C4-2B (cell line): Measurements from ENCODE around the gene KDM6A.
A peak's percentile ranks its signal among the peaks of the same experiment; 100 is the strongest.

Experiments
- H3K27ac ChIP-seq: fragments of 450-650 bp; 2 replicates; pipeline ENCODE4 v1.5.1; 2017
- ZFX ChIP-seq: fragments of 450-650 bp; IDR thresholded peaks from 2 replicates; pipeline ENCODE4 v1.6.1; 2017
- TF ChIP-seq, protein P1 (sequence below): fragments of 450-650 bp; conservative IDR thresholded peaks from 2 replicates; pipeline ENCODE4 v1.5.1; 2017; ENCODE audit warnings: mild to moderate bottlenecking

The KDM6A gene

DNA sequence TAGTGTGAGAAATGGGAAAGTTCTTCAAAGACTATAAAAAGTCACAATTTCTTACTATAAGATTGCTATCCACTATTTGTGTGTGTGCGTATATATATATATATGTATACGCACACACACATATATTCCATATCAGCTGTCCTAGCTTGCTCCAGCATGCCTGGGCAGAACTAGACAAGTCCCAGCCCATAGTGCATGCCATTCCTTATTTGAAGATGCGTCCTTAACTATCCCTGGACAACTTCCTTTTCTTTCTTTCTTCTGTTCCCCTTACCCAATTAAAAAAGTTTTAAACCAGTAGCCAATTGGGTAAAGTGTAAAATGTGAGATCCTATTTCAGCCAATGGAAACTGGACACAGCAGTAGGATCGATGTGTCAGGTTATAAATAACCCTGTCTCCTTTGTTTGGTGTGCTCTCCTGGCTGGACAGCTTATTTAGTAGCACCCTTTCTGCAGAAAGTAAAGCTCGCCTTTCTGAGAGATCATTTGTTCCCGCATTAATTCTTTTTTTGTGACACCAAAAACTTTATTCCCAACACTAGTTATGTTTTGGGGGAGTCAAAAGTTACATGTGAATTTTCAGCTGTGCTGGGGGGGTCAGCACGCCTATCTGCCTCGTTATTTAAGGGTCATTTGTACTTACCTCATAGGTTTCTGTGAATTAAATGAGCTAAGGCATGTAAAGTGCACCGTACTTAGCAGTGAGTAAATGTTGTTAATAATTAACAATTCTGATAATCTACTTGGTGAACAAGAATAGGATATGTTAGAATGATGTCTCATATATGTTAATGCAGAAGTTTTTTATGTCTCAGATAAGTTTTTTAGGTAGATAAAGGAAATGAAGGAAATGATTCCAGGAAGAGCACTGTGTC is 40.9 kb downstream of the KDM6A start:
- H3K27ac ChIP-seq: no peak overlapping the region; the same call in 1 of the 2 replicates

DNA sequence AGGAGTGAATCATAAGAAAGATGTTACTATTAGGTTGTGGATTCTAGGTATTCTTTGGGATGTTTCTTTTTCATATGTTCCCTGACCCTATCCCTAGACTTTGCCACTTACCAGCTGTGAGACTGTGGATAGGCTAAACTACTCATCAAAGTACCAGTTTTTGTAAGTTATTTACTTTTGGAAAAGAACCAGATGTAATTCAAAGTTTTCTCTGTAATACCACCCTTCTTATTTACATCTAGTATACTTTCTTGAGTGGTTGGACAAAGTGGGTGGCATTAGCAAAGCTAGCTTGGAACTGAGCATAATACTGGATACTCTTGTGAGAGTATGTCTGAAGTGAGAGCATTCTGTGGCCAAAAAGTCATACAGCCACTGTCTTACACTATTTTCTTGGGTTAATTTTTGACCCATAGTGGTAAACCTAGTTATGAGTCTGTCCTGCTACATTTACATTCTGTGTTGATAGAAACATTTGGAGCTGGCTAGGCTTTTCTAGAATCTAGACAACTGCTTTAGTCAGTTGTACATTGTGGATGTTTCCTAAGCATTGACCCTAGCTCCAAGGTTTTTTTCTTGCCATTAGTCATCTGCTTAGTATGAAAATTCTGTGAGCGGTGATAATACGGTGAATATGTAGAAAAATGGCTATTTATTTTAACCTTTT is 41.7 kb downstream of the KDM6A start:
- H3K27ac ChIP-seq: no peak overlapping the region
- TF ChIP-seq, protein P1, sequence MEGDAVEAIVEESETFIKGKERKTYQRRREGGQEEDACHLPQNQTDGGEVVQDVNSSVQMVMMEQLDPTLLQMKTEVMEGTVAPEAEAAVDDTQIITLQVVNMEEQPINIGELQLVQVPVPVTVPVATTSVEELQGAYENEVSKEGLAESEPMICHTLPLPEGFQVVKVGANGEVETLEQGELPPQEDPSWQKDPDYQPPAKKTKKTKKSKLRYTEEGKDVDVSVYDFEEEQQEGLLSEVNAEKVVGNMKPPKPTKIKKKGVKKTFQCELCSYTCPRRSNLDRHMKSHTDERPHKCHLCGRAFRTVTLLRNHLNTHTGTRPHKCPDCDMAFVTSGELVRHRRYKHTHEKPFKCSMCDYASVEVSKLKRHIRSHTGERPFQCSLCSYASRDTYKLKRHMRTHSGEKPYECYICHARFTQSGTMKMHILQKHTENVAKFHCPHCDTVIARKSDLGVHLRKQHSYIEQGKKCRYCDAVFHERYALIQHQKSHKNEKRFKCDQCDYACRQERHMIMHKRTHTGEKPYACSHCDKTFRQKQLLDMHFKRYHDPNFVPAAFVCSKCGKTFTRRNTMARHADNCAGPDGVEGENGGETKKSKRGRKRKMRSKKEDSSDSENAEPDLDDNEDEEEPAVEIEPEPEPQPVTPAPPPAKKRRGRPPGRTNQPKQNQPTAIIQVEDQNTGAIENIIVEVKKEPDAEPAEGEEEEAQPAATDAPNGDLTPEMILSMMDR: no peak
- TF ChIP-seq ZFX: no peak

More for the DNA sequence above, 40.9 kb downstream of the KDM6A start:
- no peak for TF ChIP-seq ZFX
- TF ChIP-seq, protein P1: no peak

DNA sequence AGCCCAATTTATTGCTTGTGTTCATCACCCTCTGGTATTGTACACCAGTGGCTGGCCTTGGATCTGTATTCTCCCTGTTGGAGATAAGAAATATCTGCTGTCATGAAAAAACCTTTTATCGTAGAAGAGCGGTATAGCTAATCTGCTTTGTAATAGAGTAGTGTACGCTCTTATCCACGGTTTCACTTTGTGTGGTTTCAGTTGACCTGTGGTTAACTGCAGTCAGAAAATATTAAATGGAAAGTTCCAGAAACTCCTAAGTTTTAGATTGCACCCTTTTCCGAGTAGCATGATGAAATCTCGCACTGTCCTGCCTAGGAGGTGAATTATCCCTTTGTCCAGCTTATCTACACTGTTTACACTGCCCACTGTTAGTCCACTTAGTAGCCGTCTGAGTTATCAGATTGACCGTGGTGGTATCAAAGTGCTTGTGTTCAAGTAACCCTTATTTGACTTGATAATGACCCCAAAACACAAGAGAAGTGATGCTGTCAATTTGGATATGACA is 42.4 kb downstream of the KDM6A start:
- H3K27ac ChIP-seq: no peak overlapping the region; the same call in 1 of the 2 replicates
- no peak for TF ChIP-seq ZFX
- TF ChIP-seq, protein P1: no peak

DNA sequence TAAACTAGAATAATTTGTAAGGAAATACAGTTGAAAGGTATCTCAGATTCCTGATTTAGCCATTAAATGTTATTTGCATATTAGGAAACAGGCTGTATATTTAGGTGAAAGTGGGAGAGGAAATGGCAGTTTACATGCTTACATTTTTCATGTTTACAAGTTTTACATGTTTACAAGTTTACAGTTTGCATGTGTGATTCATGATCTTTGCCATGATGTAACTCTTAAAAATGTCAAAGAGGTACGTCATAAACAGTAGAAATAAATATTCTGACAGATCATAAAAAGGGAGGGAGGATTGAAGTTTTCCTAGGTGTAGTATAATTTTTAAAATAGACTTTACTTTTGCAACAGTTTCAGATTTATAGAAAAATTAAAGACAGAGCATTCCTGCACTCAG is 45.7 kb downstream of the KDM6A start:
- no peak for TF ChIP-seq ZFX
- TF ChIP-seq, protein P1: no peak
- no peak overlapping the region for H3K27ac ChIP-seq

DNA sequence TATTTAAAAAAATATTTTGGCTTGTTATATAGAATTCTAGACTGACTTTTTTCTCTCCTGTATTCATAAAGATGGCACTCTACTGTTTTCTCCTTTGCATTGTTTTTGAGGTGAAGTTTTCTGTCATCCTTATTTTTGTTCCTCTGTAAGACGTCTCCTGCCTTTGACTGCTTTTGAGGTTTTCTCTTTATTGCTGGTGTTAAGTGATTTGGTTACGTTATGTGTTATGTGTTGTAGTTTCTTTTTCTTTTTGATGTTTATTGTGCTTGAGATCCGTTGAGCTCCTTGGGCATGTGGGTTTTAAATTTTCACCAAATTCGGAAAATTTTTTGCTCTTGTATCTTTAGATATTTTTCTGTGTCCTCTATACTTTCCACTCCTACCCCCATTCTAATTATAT is 50.0 kb downstream of the KDM6A start:
- peak overlapping the region; percentile 76 for H3K27ac ChIP-seq
- no peak for TF ChIP-seq ZFX
- TF ChIP-seq, protein P1: no peak

DNA sequence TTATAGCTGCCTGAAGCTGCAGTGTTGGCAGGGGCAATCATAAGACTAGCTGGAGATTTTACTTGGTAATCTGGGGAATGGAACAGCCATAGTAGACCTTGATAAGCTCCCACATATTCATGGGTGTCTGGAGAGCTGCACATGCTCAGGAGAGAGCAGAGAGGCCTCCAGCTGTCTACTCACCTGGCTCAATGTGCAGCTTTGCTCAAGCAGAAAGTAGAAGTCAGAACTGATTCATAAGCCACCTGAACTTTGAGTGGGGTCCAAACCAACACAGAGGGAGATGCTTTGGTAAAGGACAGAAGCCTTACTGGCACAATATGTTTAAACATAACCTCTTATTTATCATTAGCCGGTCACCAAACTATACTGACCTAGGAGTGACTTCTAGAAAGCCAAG is 54.4 kb downstream of the KDM6A start:
- no peak overlapping the region for H3K27ac ChIP-seq
- no peak for TF ChIP-seq ZFX

DNA sequence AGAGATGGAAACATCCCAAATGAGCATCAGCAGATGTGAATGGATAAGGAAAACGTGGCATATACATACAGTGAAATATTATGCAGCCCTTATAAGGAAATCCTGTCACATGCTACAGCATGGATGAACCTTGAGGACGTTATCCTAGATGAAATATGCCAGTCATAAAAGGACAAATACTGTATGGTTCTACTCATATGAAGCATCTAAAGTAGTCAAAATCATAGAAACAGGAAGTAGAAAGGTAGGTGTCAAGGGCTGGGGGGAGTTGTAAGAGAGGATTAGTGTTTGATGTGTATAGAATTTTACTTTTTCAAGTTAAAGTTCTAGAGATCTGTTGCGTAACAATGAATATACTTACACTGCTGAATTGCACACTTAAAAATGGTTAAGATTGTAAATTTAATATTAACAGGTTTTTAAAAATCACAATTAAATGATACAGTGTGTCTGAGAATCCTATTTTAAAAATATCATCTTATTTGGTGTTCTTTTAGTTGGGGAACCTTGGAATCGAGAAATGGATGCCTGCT is 58.5 kb downstream of the KDM6A start:
- peak overlapping the region; percentile 31; the same call in 1 of the 2 replicates for H3K27ac ChIP-seq
- TF ChIP-seq ZFX: no peak
- TF ChIP-seq, protein P1: no peak
